PFSK-1 (cell line): Measurements from ENCODE around the gene PIK3CG.

ENCODE experiments used
- FOXP2 ChIP-seq: optimal IDR thresholded peaks from 2 replicates; pipeline ENCODE3; 2011; ENCODE audit warnings: borderline replicate concordance, control low read depth, inconsistent platforms; ENCODE audit not compliant: insufficient read depth; ENCODE audit errors: extremely low read length, extremely low read depth
- POLR2AphosphoS5 ChIP-seq: IDR thresholded peaks from 2 replicates; pipeline ENCODE4 v1.6.1; 2012; ENCODE audit warnings: low read depth, mild to moderate bottlenecking, control low read depth, low read length, moderate library complexity
- REST ChIP-seq, 2 experiments: IDR thresholded peaks; 2 replicates each; pipeline versions ENCODE4 v1.6.1 to v1.8.0; 2011 to 2012; ENCODE audit warnings: low read depth in 2 of 2, low read length in 2 of 2, control low read depth in 1 of 2, inconsistent platforms in 1 of 2, mild to moderate bottlenecking in 1 of 2, moderate library complexity in 1 of 2; ENCODE audit not compliant: insufficient read depth in 1 of 2
- SIN3A ChIP-seq: IDR thresholded peaks from 2 replicates; pipeline ENCODE4 v1.6.1; 2012; ENCODE audit warnings: mild to moderate bottlenecking, low read length, moderate library complexity, borderline replicate concordance; ENCODE audit not compliant: insufficient read depth
- TAF1 ChIP-seq: IDR thresholded peaks from 2 replicates; pipeline ENCODE4 v1.6.1; 2012; ENCODE audit warnings: low read length, control low read depth, borderline replicate concordance; ENCODE audit not compliant: insufficient read depth

Gene PIK3CG

GRCh38 chr7:106893591-106893990 is 28.5 kb downstream of the PIK3CG start:
- no peak for TF ChIP-seq POLR2AphosphoS5
- TF ChIP-seq TAF1: no peak
- no peak for TF ChIP-seq REST (IDR thresholded peaks at IDR 0.05; ENCODE audit: insufficient read depth in 1 of 2, low read depth in 2 of 2, low read length in 2 of 2)
- no peak for TF ChIP-seq SIN3A
- TF ChIP-seq FOXP2: no peak

- TF ChIP-seq POLR2AphosphoS5: no peak
- TF ChIP-seq REST (IDR thresholded peaks at IDR 0.05; ENCODE audit: insufficient read depth in 1 of 2, low read depth in 2 of 2, low read length in 2 of 2): no peak
- TF ChIP-seq FOXP2: no peak
- no peak for TF ChIP-seq TAF1
- no peak for TF ChIP-seq SIN3A
Observed at GRCh38 chr7:106895246-106895864, 30.3 kb downstream of the PIK3CG start.

GRCh38 chr7:106896231-106896630 is 31.1 kb downstream of the PIK3CG start:
- TF ChIP-seq REST (IDR thresholded peaks at IDR 0.05; ENCODE audit: insufficient read depth in 1 of 2, low read depth in 2 of 2, low read length in 2 of 2): no peak

- TF ChIP-seq FOXP2 (no peak), TAF1 (no peak), POLR2AphosphoS5 (no peak), SIN3A (no peak), REST (IDR thresholded peaks at IDR 0.05; ENCODE audit: insufficient read depth in 1 of 2, low read depth in 2 of 2, low read length in 2 of 2) (no peak)
Observed at GRCh38 chr7:106901828-106902441, 36.9 kb downstream of the PIK3CG start.

- TF ChIP-seq TAF1 (no peak), POLR2AphosphoS5 (no peak), SIN3A (no peak), FOXP2 (no peak), REST (IDR thresholded peaks at IDR 0.05; ENCODE audit: insufficient read depth in 1 of 2, low read depth in 2 of 2, low read length in 2 of 2) (no peak)
Observed at GRCh38 chr7:106905734-106906133, 40.7 kb downstream of the PIK3CG start.
